GM21723 (cell line): ENCODE data around the gene ATG14.
"Not testable (repeated sequence)": the region's sequence is repeated elsewhere in the genome, so short reads cannot be mapped to it uniquely, and the experiment has no call there.

Experiments
- ATAC-seq: cut with Tn5 transposase; IDR thresholded peaks from one replicate; pipeline ENCODE4 v1.9.1; 2021; ENCODE audit warnings: mild to moderate bottlenecking, moderate library complexity; ENCODE audit not compliant: unreplicated experiment

Gene ATG14

GRCh38 chr14:55353686-55354467 is 57.8 kb downstream of the ATG14 start:
- no peak for ATAC-seq

GRCh38 chr14:55352201-55352600 is 59.4 kb downstream of the ATG14 start:
- ATAC-seq: no peak

- no peak for ATAC-seq
Measured at GRCh38 chr14:55351111-55351510, 60.5 kb downstream of the ATG14 start.

GRCh38 chr14:55350461-55350860 is 61.2 kb downstream of the ATG14 start:
- ATAC-seq: no peak

GRCh38 chr14:55349565-55349964 is 62.1 kb downstream of the ATG14 start:
- ATAC-seq: no peak

GRCh38 chr14:55348766-55349453 is 62.7 kb downstream of the ATG14 start:
- peak; percentile 64 for ATAC-seq

GRCh38 chr14:55347748-55348147 is 63.9 kb downstream of the ATG14 start:
- ATAC-seq: no peak

- ATAC-seq: no peak
Measured at GRCh38 chr14:55347040-55347439, 64.6 kb downstream of the ATG14 start.

GRCh38 chr14:55344582-55345163 is 67.0 kb downstream of the ATG14 start:
- not testable (repeated sequence) for ATAC-seq

GRCh38 chr14:55341781-55342180 is 69.8 kb downstream of the ATG14 start:
- ATAC-seq: no peak

- no peak for ATAC-seq
Measured at GRCh38 chr14:55340482-55340881, 71.1 kb downstream of the ATG14 start.

- peak; percentile 92 for ATAC-seq
Measured at GRCh38 chr14:55339770-55340169, 71.9 kb downstream of the ATG14 start.

- ATAC-seq: no peak
Measured at GRCh38 chr14:55336691-55337090, 74.9 kb downstream of the ATG14 start.

GRCh38 chr14:55336162-55336561 is 75.5 kb downstream of the ATG14 start:
- no peak for ATAC-seq

- peak; percentile 76 for ATAC-seq
Measured at GRCh38 chr14:55333711-55334485, 77.7 kb downstream of the ATG14 start.

GRCh38 chr14:55332654-55333570 is 78.7 kb downstream of the ATG14 start:
- ATAC-seq: peak; percentile 47

- no peak for ATAC-seq
Measured at GRCh38 chr14:55329999-55330710, 81.5 kb downstream of the ATG14 start.

- no peak for ATAC-seq
Measured at GRCh38 chr14:55328317-55328716, 83.3 kb downstream of the ATG14 start.

GRCh38 chr14:55327179-55327578 is 84.5 kb downstream of the ATG14 start:
- peak; percentile 83 for ATAC-seq

GRCh38 chr14:55324812-55325211 is 86.8 kb downstream of the ATG14 start:
- no peak for ATAC-seq
